GM12875 (cell line): ENCODE results near the gene PSME2.

Source experiments
- H3K4me3 ChIP-seq: one replicate; pipeline ENCODE4 v1.5.1; 2011; ENCODE audit warnings: low read depth, low read length, control low read depth
- TF ChIP-seq, protein P1 (sequence below): IDR thresholded peaks from 2 replicates; pipeline ENCODE4 v1.5.1; 2011; ENCODE audit warnings: low read depth, mild to moderate bottlenecking, control low read depth, inconsistent platforms, low read length, moderate library complexity, borderline replicate concordance; ENCODE audit not compliant: insufficient read depth

Gene PSME2

DNA sequence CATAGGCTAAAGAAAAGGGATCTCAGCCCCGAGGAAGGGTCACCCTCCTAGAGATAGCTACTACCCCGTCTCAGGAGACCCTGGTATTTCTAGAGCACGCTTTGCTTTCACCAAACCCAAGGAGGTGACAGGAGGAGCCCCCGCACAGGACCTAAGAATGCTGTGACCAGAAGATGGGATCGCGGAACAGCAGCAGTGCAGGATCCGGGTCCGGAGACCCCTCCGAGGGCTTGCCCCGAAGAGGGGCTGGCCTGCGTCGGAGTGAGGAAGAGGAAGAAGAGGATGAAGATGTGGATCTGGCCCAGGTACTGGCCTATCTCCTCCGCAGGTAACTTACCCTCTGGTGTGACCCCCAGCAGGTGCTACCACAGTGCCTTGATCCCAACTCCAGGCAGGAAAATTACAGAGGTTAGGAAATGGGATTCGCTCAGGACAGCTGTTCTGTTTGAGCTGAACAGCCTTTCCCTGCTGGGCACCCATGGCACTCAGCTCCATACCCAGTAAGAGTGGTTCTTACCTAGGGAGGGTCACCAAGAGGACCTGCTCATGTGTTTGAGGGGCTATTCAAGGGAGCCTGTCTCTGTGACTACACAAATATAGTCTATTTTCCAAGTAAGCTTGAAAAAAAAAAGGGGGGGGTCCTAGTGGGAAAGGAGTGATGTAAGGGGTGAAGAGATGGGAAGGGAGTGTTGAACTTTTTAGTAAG, 30.8 kb downstream of the PSME2 start:
- TF ChIP-seq, protein P1, sequence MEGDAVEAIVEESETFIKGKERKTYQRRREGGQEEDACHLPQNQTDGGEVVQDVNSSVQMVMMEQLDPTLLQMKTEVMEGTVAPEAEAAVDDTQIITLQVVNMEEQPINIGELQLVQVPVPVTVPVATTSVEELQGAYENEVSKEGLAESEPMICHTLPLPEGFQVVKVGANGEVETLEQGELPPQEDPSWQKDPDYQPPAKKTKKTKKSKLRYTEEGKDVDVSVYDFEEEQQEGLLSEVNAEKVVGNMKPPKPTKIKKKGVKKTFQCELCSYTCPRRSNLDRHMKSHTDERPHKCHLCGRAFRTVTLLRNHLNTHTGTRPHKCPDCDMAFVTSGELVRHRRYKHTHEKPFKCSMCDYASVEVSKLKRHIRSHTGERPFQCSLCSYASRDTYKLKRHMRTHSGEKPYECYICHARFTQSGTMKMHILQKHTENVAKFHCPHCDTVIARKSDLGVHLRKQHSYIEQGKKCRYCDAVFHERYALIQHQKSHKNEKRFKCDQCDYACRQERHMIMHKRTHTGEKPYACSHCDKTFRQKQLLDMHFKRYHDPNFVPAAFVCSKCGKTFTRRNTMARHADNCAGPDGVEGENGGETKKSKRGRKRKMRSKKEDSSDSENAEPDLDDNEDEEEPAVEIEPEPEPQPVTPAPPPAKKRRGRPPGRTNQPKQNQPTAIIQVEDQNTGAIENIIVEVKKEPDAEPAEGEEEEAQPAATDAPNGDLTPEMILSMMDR = no peak
- peak overlapping the region; percentile 46 for H3K4me3 ChIP-seq

DNA sequence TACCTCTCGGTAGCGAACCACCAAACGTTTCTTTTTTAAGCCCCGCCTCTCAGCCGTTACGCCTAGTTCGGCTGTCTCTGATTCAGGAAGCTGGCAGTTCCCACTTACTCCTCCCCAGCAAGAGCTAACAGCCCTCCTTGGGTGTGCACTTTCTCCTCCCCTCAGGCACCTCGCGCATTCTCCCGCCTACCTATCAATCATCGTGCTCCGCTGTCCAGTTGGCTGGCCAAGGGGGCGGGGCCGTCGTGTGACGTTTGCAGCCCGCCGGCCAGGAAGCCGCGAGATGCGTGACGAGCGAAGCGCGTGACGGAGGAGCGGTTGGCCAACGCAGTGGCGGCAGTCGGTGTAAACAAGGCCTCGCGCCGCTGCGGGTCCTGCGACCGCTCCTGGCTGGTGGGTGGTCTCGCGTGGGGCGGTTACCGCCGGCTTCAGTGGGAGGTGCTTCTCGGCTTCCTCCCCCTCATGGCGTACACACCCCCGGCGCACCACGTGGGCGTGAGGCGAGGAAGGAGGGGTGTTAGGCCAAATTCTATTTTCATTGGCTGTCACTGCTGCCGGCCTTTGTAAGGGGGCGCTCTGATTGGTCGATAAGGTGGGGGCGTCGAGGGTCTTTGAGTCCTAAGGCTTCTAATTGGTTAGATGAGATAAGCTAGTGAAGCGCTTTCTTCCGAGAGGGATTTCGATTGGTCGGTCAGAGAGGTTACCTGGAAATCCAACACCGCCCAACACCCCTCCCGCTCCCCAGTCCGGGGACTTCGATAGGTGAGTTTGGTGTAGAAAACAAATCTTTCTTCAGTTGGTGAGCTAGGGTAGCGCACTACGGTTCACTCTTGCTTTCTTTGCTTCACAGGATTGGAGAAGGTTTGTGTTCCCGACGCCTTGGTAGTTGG, 31.6 kb downstream of the PSME2 start, which contains the start of the genes DCAF11 and NRL:
Gene DCAF11, plus strand, starts transcription at position 246 of the 890 bp plus-strand sequence. CDS start 818 bp downstream, outside the sequence.
Gene NRL, minus strand, starts transcription at position 418 of the 890 bp plus-strand sequence. CDS start 32,101 bp downstream, outside the sequence.
- TF ChIP-seq, protein P1 = no peak

DNA sequence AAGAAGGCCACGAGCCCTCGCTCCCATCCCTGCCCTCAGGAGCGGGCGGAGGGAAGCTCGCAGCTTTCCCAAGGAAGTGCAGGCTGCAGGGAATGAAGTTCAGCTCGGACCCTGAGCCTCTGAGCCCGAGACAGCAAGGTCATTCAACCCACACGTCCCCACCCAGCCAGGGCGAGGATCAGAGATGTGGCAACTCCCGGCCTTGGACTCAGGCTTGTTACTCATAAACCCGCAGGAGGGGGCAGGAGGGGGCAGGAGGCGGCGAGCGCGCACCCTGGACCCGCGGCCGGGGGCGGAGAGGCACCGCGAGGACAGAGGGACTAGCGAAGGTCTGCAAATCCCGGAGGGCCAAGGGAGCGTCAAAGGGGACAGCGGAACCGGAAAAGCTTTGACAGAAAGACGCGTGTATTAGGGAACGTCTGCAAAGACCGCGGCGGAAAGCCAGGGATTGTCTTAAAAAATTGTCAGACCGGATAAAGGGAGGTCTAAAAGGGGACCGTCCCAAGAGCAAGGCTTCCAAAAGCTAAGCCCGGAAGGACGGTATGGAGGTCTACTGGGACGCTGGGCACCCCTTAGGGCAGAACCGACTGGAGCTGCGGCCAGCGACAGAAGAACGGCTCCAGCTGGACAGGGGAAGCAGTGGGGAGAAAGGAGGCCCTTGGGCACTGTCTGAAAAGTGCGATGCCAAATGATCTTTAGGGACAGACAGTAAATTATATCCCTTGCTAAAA, 32.4 kb downstream of the PSME2 start:
- TF ChIP-seq, protein P1 = no peak
- H3K4me3 ChIP-seq = peak overlapping the region; percentile 56

More for the DNA sequence above, 31.6 kb downstream of the PSME2 start, which contains the start of the genes DCAF11 and NRL:
- peak within 1 kb of the TSS; percentile 58 for H3K4me3 ChIP-seq

DNA sequence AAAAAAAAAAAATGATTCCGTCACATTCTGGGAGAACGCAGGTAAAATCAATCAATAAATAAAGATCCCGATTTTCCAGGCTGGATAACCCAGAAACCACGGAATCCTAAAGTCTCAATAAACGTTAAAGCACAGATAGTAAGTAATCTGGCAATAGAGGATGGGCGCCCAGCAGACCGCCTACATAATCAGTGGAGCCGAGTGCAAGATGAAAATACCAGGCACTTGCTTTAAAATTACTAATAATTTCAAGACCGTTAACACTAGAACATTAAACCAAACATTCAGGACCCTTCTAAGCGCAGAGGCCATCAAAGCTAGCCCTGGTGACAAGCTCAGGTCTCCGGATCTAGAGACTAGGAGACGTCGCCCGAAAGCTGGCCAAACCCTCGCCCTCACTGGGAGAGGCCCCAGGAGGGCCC, 33.0 kb downstream of the PSME2 start:
- TF ChIP-seq, protein P1 = no peak
- H3K4me3 ChIP-seq = peak overlapping the region; percentile 56

DNA sequence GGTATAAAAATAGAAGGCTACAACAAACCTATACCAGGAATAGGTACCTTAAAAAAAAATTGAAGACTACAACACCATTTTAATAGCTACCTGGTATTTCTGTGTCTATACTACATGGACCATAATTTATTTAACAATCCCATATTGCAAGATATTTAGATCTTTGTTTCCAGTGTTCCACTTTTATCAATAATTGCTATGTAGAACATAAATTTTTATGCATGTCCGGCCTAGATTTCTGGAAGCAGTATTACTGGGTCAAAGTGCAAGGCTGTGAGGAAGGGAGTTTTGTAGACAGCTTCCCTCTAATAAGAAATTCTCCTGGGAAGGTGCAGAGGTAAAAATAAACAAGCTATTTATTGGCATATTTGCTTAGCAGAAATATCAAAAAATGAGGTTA, 35.9 kb downstream of the PSME2 start:
- TF ChIP-seq, protein P1 = no peak
- no peak overlapping the region for H3K4me3 ChIP-seq

DNA sequence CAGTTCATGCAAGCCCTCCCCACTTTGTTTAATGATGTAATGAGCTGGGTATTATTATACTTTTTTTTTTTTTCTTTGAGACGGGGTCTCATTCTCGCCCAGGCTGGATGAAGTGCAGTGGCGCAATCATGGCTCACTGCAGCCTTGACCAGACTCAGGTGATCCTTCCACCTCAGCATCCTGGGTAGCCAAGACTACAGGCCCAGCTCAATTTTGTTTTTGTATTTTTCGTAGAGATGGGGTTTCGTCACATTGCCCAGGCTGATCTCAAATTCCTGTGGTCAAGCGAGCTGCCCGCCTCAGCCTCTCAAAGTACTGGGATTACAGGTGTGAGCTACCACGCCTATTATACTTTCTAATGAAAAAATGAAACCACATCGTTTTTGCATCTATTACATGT, 36.4 kb downstream of the PSME2 start:
- H3K4me3 ChIP-seq = no peak overlapping the region
- TF ChIP-seq, protein P1 = no peak
